BLaER1 treated with 17β-estradiol and CSF1 and Interleukin-3, amounts not matched to agents 10 nM and 100 nM (cell line): ENCODE measurements around the gene TUBGCP3.

Experiments
- H3K27ac ChIP-seq, 11 experiments: shearing (Covaris generic); formaldehyde crosslinking; 2 replicates each; pipeline ENCODE4 v1.8.1; 2022
- H3K27me3 ChIP-seq, 11 experiments: shearing (Covaris generic); formaldehyde crosslinking; 2 replicates each; pipeline ENCODE4 v1.8.1; 2022
- H3K36me3 ChIP-seq, 11 experiments: shearing (Covaris generic); formaldehyde crosslinking; 2 replicates each; pipeline ENCODE4 v1.8.1; 2022
- H3K4me1 ChIP-seq, 10 experiments: shearing (Covaris generic); formaldehyde crosslinking; 2 replicates each; pipeline ENCODE4 v1.8.1; 2022
- H3K4me2 ChIP-seq, 11 experiments: shearing (Covaris generic); formaldehyde crosslinking; 2 replicates each; pipeline ENCODE4 v1.8.1; 2022
- H3K4me3 ChIP-seq, 10 experiments: shearing (Covaris generic); formaldehyde crosslinking; 2 replicates each; pipeline ENCODE4 v1.8.1; 2022
- H3K9ac ChIP-seq, 11 experiments: shearing (Covaris generic); formaldehyde crosslinking; 2 replicates each; pipeline ENCODE4 v1.8.1; 2022
- H3K9me3 ChIP-seq, 11 experiments: shearing (Covaris generic); formaldehyde crosslinking; replicated peaks in 1 of 11; 2 replicates each; pipeline ENCODE4 v1.8.1; 2022
- H4K20me1 ChIP-seq, 11 experiments: shearing (Covaris generic); formaldehyde crosslinking; 2 replicates each; pipeline ENCODE4 v1.8.1; 2022
- Cebpa-rat ChIP-seq, 11 experiments: shearing (Covaris generic); IDR thresholded peaks; 2 replicates each; pipeline ENCODE4 v1.8.1; 2022

The TUBGCP3 gene

DNA sequence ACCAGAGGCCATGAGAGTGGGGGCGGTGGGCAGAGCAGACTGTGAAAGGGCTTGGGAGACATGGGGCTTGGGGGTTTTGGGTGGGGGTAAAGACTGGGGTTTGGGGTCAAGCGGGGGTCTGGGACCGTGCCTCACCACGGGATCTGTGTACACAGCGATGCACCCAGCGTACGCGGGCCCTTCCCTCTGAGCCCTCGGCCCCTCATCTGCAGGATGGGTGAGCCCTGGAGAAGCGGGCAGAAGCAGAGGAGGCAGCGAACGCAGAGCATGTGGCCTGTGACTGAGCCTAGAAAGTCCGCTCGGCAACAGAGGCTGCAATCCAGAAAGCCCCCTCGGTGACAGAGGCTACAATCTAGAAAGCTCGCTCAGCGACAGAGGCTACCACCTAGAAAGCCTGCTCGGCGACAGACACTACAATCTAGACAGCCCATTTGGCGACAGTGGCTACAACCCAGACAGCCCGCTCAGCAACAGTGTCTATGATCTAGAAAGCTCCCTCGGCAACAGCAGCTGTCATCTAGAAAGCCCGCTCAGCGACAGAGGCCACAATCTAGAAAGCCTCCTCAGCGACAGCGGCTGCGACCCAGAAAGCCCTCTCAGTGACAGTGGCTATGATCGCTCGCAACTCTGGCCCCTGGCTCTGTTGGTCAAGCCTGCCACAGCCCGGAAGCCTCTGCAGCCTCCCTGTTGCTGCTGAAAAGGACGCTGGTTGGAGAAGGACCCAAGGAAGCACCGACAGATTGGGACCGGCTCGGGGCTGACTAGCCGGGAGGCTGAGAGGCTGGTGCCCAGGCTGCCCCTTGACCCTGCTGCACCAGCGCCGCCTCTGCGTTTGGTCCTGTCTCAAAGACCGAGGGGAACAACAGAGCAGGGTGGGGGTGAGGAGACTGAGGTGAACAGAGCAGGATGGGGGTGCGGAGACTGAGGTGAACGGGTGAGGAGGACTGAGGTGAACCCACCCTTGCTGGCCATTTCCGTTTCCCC is 143.2 kb downstream of the TUBGCP3 start:
- H3K9me3 ChIP-seq: no peaks in the 10 kb centered on the region
- TF ChIP-seq Cebpa-rat (IDR thresholded peaks at IDR 0.05): no peak
- H3K27me3 ChIP-seq: no peaks in the 10 kb centered on the region
- H3K4me3 ChIP-seq: no peak overlapping the region
- no peak overlapping the region for H3K9ac ChIP-seq
- H4K20me1 ChIP-seq: peaks cover 0 to 4% (median 0%) of the 10 kb centered on the region in 11 experiments; a peak in 1 of 22 replicates
- no peak overlapping the region for H3K27ac ChIP-seq
- no peaks in the 10 kb centered on the region for H3K36me3 ChIP-seq
- H3K4me2 ChIP-seq: no peak overlapping the region
- no peaks in the 10 kb centered on the region for H3K4me1 ChIP-seq

DNA sequence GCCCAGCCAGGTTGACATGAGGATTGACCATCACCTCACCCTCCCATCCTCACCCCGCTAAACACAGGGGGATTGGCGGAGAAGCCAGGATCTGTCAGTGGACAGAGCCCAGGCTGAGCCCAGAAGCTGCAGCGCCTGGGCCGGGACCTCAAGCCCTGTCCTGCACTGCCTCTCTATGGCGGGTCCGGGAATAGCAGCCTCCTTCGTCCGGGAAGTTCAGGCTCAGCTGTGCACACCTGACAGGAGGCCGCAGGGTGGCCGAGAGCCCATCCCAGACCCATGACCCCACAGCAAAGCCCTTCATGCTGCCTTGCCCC is 144.0 kb downstream of the TUBGCP3 start:
- no peak for TF ChIP-seq Cebpa-rat (IDR thresholded peaks at IDR 0.05)
- H3K27me3 ChIP-seq: no peaks in the 10 kb centered on the region
- H4K20me1 ChIP-seq: peaks cover 0 to 4% (median 0%) of the 10 kb centered on the region in 11 experiments; a peak in 1 of 22 replicates
- H3K4me3 ChIP-seq: no peak overlapping the region
- H3K9me3 ChIP-seq: peaks cover 0 to 4% (median 0%) of the 10 kb centered on the region in 11 experiments; a peak in 2 of 22 replicates
- H3K27ac ChIP-seq: no peak overlapping the region
- no peaks in the 10 kb centered on the region for H3K36me3 ChIP-seq
- H3K4me1 ChIP-seq: no peaks in the 10 kb centered on the region
- H3K4me2 ChIP-seq: no peak overlapping the region
- H3K9ac ChIP-seq: no peak overlapping the region

DNA sequence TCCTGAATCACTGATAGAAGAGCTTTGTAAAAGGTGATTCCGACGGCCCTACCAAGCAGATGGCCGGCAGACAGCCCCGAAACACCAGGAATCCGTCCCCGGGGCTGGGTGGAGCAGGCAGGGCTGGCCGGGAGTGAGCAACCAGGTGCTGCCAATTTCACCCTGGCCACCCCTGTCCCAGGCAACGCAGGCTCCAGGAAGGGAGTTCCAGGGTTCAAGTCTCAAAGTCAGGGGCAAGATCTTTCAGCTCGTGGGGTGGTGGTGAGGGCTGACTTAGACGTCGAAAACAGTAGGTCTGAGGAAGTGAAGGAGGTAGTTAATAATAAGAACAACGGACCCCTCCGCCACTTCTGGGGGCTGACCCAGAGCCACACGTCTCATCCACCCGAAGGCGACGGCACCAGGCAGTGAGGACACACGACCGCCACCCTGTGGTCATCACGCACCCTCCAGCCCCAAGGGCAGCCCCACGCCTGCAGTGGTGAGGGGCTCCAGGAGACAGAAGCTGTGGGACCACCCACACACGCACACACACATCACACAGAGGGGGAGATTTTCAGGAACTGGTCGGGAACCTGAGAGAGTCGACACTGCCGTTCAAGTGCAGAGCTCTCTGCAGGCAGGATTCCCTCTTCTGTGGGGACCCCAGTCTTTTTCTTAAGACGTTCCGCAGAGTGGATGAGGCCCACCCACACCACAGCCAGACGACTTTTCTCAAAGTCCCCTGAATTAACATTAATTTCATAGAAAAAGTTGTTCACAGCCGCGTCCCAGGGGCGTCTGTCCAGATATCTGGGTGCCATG is 144.6 kb downstream of the TUBGCP3 start:
- Histone ChIP-seq H3K4me3 (no peak overlapping the region), H4K20me1 (peaks cover 0 to 4% (median 0%) of the 10 kb centered on the region in 11 experiments; a peak in 1 of 22 replicates), H3K36me3 (no peaks in the 10 kb centered on the region), H3K4me2 (no peak overlapping the region), H3K27me3 (no peaks in the 10 kb centered on the region), H3K9me3 (peaks cover 0 to 9% (median under 1%) of the 10 kb centered on the region in 11 experiments; a peak in 11 of 22 replicates), H3K4me1 (no peaks in the 10 kb centered on the region), H3K27ac (no peak overlapping the region), H3K9ac (no peak overlapping the region)
- TF ChIP-seq Cebpa-rat (IDR thresholded peaks at IDR 0.05): no peak

DNA sequence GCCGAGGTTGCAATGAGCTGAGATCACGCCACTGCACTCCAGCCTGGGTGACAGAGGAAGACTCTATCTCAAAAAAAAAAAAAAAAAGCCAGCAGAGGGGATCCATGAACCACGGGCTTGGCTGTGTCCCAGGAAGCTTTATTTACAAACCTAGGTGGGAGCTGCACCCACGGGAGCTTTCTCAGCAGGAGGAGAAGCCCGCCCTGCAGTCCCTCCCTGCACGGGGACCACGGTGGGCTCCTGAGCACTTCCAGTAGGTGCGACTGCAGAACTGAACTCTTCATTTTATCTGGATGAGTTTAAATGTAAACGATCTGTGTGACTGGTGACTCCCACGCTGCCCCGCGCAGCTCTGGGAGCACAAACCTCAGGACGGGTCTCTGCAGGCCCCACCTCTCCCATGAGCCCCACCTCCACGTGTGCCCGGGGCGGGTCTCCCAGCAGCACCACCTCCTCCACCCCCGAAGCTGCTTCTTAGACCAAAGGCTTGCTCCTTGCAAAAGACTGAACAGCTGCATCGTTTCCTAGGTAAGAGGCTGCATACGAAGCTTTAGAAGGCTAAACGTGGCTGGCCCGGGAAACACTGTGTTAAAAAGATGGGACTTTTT is 145.4 kb downstream of the TUBGCP3 start:
- no peak overlapping the region for H3K9ac ChIP-seq
- H3K27me3 ChIP-seq: no peaks in the 10 kb centered on the region
- no peak overlapping the region for H3K27ac ChIP-seq
- peaks cover 5 to 17% (median 8%) of the 10 kb centered on the region in 11 experiments; a peak in 18 of 22 replicates for H3K9me3 ChIP-seq
- no peaks in the 10 kb centered on the region for H3K4me1 ChIP-seq
- H3K4me3 ChIP-seq: no peak overlapping the region
- no peak for TF ChIP-seq Cebpa-rat (IDR thresholded peaks at IDR 0.05)
- H3K4me2 ChIP-seq: no peak overlapping the region
- no peaks in the 10 kb centered on the region for H3K36me3 ChIP-seq
- H4K20me1 ChIP-seq: peaks cover 0 to 1% (median 0%) of the 10 kb centered on the region in 11 experiments; a peak in 1 of 22 replicates

DNA sequence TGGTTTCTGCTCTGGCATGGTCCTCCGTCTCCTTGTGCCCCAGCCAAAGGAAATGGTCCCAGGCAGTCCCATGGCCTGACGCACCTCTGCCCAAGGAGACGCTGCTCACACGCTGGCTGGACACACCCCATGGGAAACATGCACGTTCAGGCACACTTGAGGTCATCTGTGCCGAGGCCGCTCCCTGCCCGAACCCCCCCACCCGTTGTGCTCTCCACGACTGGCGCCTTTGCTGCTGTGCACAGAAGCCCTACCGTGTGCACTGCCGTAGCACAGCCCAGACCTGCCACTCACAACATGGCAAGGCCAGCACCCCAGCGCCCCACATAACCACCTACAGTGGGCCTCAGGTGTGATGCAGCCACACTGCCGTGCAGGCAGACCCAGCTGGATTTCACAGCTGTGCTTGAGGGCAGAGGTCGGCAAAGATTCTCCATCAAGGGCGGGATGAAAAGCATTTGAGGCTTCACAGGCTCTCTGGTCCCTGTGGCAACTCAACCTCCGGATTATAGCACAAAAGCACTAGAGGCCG is 146.1 kb downstream of the TUBGCP3 start:
- Histone ChIP-seq H3K36me3 (no peaks in the 10 kb centered on the region), H3K4me2 (no peak overlapping the region), H3K4me1 (no peaks in the 10 kb centered on the region), H3K9me3 (peaks cover 5 to 17% (median 8%) of the 10 kb centered on the region in 11 experiments; a peak in 18 of 22 replicates), H4K20me1 (no peaks in the 10 kb centered on the region; a peak in 1 of 22 replicates), H3K4me3 (no peak overlapping the region), H3K9ac (no peak overlapping the region), H3K27me3 (no peaks in the 10 kb centered on the region), H3K27ac (no peak overlapping the region)
- TF ChIP-seq Cebpa-rat (IDR thresholded peaks at IDR 0.05): no peak

DNA sequence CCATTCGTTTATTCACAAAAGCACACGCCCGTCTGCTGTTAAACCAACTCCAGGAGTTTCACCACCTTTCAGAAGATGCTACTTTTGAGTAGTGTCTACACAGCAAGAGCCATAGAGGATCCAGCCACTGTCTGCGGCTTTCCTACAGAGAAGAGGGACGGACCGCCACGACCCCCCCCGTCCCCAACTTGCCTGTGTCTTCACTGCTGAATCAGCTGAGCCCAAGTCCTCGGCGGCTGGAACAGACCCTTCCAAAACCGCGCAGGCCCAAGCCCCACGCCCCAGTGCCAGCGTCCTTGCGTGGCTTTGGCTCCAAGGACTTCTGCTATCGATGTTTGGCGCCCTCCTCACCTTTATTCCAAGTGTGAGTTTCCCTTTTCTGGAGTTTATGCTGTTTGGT is 146.7 kb downstream of the TUBGCP3 start:
- Histone ChIP-seq H3K4me1 (no peaks in the 10 kb centered on the region), H3K4me2 (no peak overlapping the region), H3K4me3 (no peak overlapping the region), H3K36me3 (no peaks in the 10 kb centered on the region), H4K20me1 (no peaks in the 10 kb centered on the region; a peak in 1 of 22 replicates), H3K27ac (no peak overlapping the region), H3K9me3 (peaks cover 5 to 17% (median 8%) of the 10 kb centered on the region in 11 experiments; a peak in 18 of 22 replicates), H3K27me3 (no peaks in the 10 kb centered on the region), H3K9ac (no peak overlapping the region)
- no peak for TF ChIP-seq Cebpa-rat (IDR thresholded peaks at IDR 0.05)

DNA sequence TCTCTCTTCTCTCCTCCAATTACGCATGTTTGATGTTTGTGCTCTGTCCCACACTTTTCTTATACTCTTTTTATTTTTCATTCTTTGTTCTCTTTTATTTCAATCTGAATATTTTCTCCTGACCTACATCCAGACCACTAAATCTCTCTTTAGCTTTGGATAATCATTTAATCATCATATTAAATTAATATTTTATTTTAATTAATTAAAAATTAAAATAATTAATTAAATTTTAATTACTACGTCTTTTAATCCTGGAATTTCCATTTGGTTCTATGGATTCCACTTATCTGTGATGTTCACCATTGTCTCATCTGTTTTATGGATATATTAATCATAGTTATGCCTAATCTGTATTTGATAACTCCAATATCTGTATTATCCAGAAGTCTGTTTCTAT is 149.4 kb downstream of the TUBGCP3 start:
- Histone ChIP-seq H3K27me3 (no peaks in the 10 kb centered on the region), H3K4me2 (no peak overlapping the region), H3K9me3 (peaks cover 5 to 17% (median 8%) of the 10 kb centered on the region in 11 experiments; a peak in 18 of 22 replicates), H3K9ac (no peak overlapping the region), H3K36me3 (no peaks in the 10 kb centered on the region), H4K20me1 (no peaks in the 10 kb centered on the region), H3K27ac (no peak overlapping the region), H3K4me3 (no peak overlapping the region), H3K4me1 (no peaks in the 10 kb centered on the region)
- no peak for TF ChIP-seq Cebpa-rat (IDR thresholded peaks at IDR 0.05)

DNA sequence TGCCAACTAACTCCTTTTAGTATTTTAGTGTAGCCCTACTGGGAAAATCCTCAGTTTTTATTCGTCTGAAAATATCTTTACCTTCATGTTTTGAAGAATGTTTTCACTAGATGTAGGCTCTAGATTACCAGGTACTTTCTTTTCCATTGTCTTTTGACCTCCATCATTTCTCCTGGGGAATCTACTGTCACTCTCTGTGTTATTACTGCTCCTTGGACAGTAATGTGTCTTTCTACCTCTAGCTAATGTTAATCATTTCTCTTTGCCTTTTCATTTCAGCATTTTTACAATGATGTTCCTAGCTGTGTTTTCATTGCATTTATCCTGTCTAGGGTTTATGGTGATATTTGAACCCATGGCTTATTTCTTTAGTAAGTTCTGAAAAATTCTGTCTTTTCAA is 149.9 kb downstream of the TUBGCP3 start:
- Histone ChIP-seq H3K4me3 (no peak overlapping the region), H3K36me3 (no peaks in the 10 kb centered on the region), H3K27me3 (no peaks in the 10 kb centered on the region), H3K4me1 (no peaks in the 10 kb centered on the region), H3K27ac (no peak overlapping the region), H4K20me1 (no peaks in the 10 kb centered on the region), H3K9ac (no peak overlapping the region), H3K4me2 (no peak overlapping the region), H3K9me3 (peaks cover 5 to 17% (median 8%) of the 10 kb centered on the region in 11 experiments; a peak in 18 of 22 replicates)
- TF ChIP-seq Cebpa-rat (IDR thresholded peaks at IDR 0.05): no peak
